Hepatocyte (in vitro differentiated cells): ENCODE measurements around the gene PRKAG2.

Experiments
- CTCF ChIP-seq: fragments of 200-600 bp; sonication (generic); IDR thresholded peaks from 2 replicates; pipeline ENCODE4 v1.5.1; 2016; ENCODE audit warnings: antibody characterized with exemption, mild to moderate bottlenecking; ENCODE audit not compliant: poor library complexity
- EZH2 ChIP-seq: fragments of 200-600 bp; sonication (generic); IDR thresholded peaks from 2 replicates; pipeline ENCODE4 v1.6.1; 2016; ENCODE audit warnings: antibody characterized with exemption, mild to moderate bottlenecking, borderline replicate concordance

DNA sequence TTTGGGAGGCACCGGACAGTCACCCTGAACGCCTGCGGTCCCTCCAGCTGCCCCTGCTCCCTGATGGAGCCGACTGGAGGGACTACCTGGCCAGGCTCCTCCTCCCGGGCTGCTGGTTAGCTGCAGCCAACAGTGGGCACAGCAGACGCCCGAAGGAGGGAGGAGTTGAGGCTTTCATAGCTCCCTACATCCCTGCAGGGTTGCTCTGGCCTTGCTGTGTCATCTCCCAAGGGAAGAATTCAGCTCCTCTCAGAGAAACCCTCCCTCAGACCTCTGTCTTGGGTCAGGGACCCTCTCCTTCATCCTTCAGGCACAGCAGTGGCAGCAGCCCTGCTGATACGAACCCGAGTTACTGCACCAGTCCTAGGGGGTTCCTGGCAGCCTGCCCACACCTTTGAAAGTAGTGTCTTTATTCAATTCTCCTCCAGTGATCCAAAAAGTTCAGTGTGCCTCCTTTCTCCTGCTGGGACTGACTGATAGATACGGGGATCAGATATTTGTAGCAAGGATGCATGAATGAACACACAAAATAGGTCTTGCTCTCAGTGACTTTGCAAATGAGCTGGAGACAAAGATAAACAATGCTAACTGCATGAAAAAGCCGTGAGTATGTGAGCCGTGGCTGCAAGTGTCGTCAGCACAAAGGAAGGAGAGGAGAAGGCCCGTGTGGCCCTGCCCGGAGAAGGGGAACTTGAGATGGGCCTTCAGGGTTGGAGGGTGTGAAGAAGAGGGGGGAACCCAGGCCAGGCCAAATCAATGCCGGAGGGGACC lies 136.6 kb downstream of the PRKAG2 start:
- TF ChIP-seq CTCF (no peak), EZH2 (no peak)
